Measurements from ENCODE around the gene CRACDL. TPM values are rescaled to one million over a fixed set of nuclear protein-coding genes. Genes with fewer than 3 reads are reported as not detected.

CRACDL gene
- total and polyA plus RNA-seq, 2 donors (not counting 3 experiments of a cell fraction or from before 2014, with no cell fraction given), result 0.92 to 6.3 TPM

GRCh38 chr2:98804736-98805135, 131.3 kb downstream of the CRACDL start:
- peaks cover 30% of the 10 kb centered on the region for H3K4me1 ChIP-seq (ENCODE audit: control insufficient read depth, extremely low read depth, insufficient read depth, low read length)
- no peaks in the 10 kb centered on the region for H3K9me3 ChIP-seq (replicated peaks; ENCODE audit: control insufficient read depth, insufficient read depth, low read length)
- no peak overlapping the region for H2AFZ ChIP-seq (ENCODE audit: low read depth, low read length)
- no peaks in the 10 kb centered on the region for H3K9me1 ChIP-seq (replicated peaks; ENCODE audit: control insufficient read depth, extremely low read depth, insufficient read depth, low read length)
- BruUV-seq (replicated peaks), result no TSS peak
- no peak overlapping the region for H3K27ac ChIP-seq (ENCODE audit: insufficient read depth, low read depth, low read length)
- H3K27me3 ChIP-seq (ENCODE audit: control insufficient read depth in 2 of 2, insufficient read depth in 2 of 2, low read length in 2 of 2), result no peaks in the 10 kb centered on the region
- POLR2A ChIA-PET, result no interaction called here
- no peak overlapping the region for H3K4me2 ChIP-seq (ENCODE audit: insufficient read depth, low read length)
- DNase-seq (ENCODE audit: low read depth, low spot score) (no peak), FAIRE-seq (no peak)
- H4K20me1 ChIP-seq (replicated peaks; ENCODE audit: control insufficient read depth, extremely low read depth, insufficient read depth, low read length), result no peaks in the 10 kb centered on the region
- dilution Hi-C loops (cut with MboI; ENCODE audit: extremely low pct_ligation_motif_present, low sequenced_read_pairs), result no loop called here
- no peaks in the 10 kb centered on the region for H3K79me2 ChIP-seq (ENCODE audit: control insufficient read depth, insufficient read depth, low read length)
- TF ChIP-seq MYC (IDR thresholded peaks at IDR 0.05; ENCODE audit: low read depth, low read length), result no peak
- TF ChIP-seq POLR2AphosphoS5 (IDR thresholded peaks at IDR 0.05; ENCODE audit: insufficient read depth, low read depth, low read length), result no peak
- TF ChIP-seq MAX (IDR thresholded peaks at IDR 0.05; ENCODE audit: insufficient read depth, insufficient read length), result no peak
- no peak for TF ChIP-seq EZH2 (IDR thresholded peaks at IDR 0.05; ENCODE audit: borderline replicate concordance, low read depth, low read length, severe bottlenecking)
- TF ChIP-seq POLR2A (IDR thresholded peaks at IDR 0.05; ENCODE audit: low read depth, low read length), result no peak
- TF ChIP-seq FOS (IDR thresholded peaks at IDR 0.05; ENCODE audit: borderline replicate concordance, insufficient read depth, low read length), result no peak
- no peak for TF ChIP-seq GATA2 (IDR thresholded peaks at IDR 0.05; ENCODE audit: insufficient read depth, insufficient read length, low read depth, low read length)
- no peak for TF ChIP-seq CTCF (IDR thresholded peaks at IDR 0.05; ENCODE audit: extremely low read depth in 1 of 2, insufficient read depth in 1 of 2, low read depth in 1 of 2, low read length in 2 of 2)
- TF ChIP-seq JUN (IDR thresholded peaks at IDR 0.05; ENCODE audit: borderline replicate concordance, insufficient read depth, insufficient read length, low read depth), result no peak
- H3K36me3 ChIP-seq (ENCODE audit: control insufficient read depth in 2 of 2, extremely low read depth in 1 of 2, insufficient read depth in 2 of 2, low read length in 2 of 2), result no peaks in the 10 kb centered on the region
- intact Hi-C loops (cut with micrococcal nuclease), result no loop called here
- CTCF ChIA-PET, result interaction anchor here (0.5 to 1.2 kb wide), 2 partner anchors 74 to 1563 kb away, joined by 3 read pairs; no protein-coding TSS in a partner anchor
- H3K4me3 ChIP-seq (replicated peaks in 1 of 3; ENCODE audit: insufficient read depth in 1 of 3, low read depth in 1 of 3, low read length in 3 of 3), result no peak overlapping the region
- no peak overlapping the region for H3K9ac ChIP-seq (replicated peaks; ENCODE audit: extremely low read depth, insufficient read depth, low read length)
